A549 (cell line): ENCODE data around the gene CCDC83. TPM values are rescaled to one million over a fixed set of nuclear protein-coding genes. Genes with fewer than 3 reads are reported as not detected.
"Not testable (repeated sequence)": the region's sequence is repeated elsewhere in the genome, so short reads cannot be mapped to it uniquely, and the experiment has no call there.

Experiments used
- ATAC-seq, 2 experiments: fragments of 200-7000 bp in 1 of 2; fragments of >200 bp in 1 of 2; cut with Nextera tagmentation in 1 of 2; cut with Tn5 transposase in 1 of 2; 3 replicates each; pipeline versions ENCODE4 v1.8.0 to v1.9.1; 2018 to 2020; ENCODE audit warnings: mild to moderate bottlenecking in 1 of 2, moderate library complexity in 1 of 2
- CTCF ChIA-PET: fragments of 300-600 bp; sonication (Branson Sonifier 250); formaldehyde crosslinking; extraction: SDS; loops from one replicate; lab custom pipeline; 2021; ENCODE audit warnings: antibody characterized with exemption, inconsistent platforms; lab: Yijun Ruan, JAX
- POLR2A ChIA-PET: fragments of 350-600 bp; formaldehyde crosslinking; extraction: SDS; loops from one replicate; lab custom pipeline; 2021; ENCODE audit warnings: antibody characterized with exemption, inconsistent platforms; lab: Yijun Ruan, JAX
- DNase-seq, 2 experiments: peaks; one replicate each; pipeline versions ENCODE4 v3.0.0 to v3.0.0-alpha.2; 2011 to 2016; ENCODE audit warnings: low read depth in 1 of 2, low spot score in 1 of 2
- FAIRE-seq: peaks from 2 replicates; lab custom pipeline; 2011; peaks lifted over from hg19 to GRCh38; lab: Jason Lieb, UNC
- H3K27ac ChIP-seq, 2 experiments: fragments of >200 bp; sonication (Bioruptor Twin); formaldehyde crosslinking; 3 replicates each; pipeline ENCODE4 v1.5.1; 2016 to 2017
- H3K4me1 ChIP-seq: fragments of >200 bp; sonication (Bioruptor Twin); formaldehyde crosslinking; 3 replicates; pipeline ENCODE4 v1.6.1; 2016
- H3K4me2 ChIP-seq: fragments of >200 bp; sonication (Bioruptor Twin); formaldehyde crosslinking; 3 replicates; pipeline ENCODE4 v1.6.1; 2016
- H3K4me3 ChIP-seq: fragments of >200 bp; sonication (Bioruptor Twin); formaldehyde crosslinking; 3 replicates; pipeline ENCODE4 v1.5.1; 2016
- H3K9me3 ChIP-seq: fragments of >200 bp; sonication (Bioruptor Twin); formaldehyde crosslinking; 3 replicates; pipeline ENCODE4 v1.6.1; 2016
- ATOH8 ChIP-seq: fragments of 250-450 bp; sonication (Bioruptor Pico); IDR thresholded peaks from 2 replicates; pipeline ENCODE4 v1.5.0; 2020; ENCODE audit warnings: low read depth, mild to moderate bottlenecking, moderate library complexity
- BHLHE40 ChIP-seq: IDR thresholded peaks from 2 replicates; pipeline ENCODE4 v1.6.1; 2012; ENCODE audit warnings: low read depth, low read length, inconsistent platforms
- CBX8 ChIP-seq: fragments of 200-600 bp; sonication (generic); IDR thresholded peaks from 2 replicates; pipeline ENCODE4 v1.6.1; 2016
- CEBPB ChIP-seq, 2 experiments: fragments of >200 bp in 1 of 2; sonication (Bioruptor Twin) in 1 of 2; formaldehyde crosslinking in 1 of 2; IDR thresholded peaks; 2 replicates each; pipeline ENCODE4 v1.6.1; 2012 to 2016
- CHD2 ChIP-seq: fragments of 150-350 bp; IDR thresholded peaks from 2 replicates; pipeline ENCODE4 v1.6.1; 2014; ENCODE audit warnings: low read length; ENCODE audit not compliant: partially characterized antibody
- CHD4 ChIP-seq: fragments of 200-600 bp; sonication (generic); IDR thresholded peaks from 2 replicates; pipeline ENCODE4 v1.6.1; 2016; ENCODE audit warnings: antibody characterized with exemption, mild to moderate bottlenecking, borderline replicate concordance
- ESRRA ChIP-seq: fragments of 150-350 bp; IDR thresholded peaks from 2 replicates; pipeline ENCODE4 v1.6.1; 2014; ENCODE audit warnings: mild to moderate bottlenecking, low read length, borderline replicate concordance
- HDAC2 ChIP-seq: fragments of 200-600 bp; sonication (generic); IDR thresholded peaks from 2 replicates; pipeline ENCODE4 v1.6.1; 2016
- HES2 ChIP-seq: fragments of >200 bp; sonication (Bioruptor Twin); formaldehyde crosslinking; IDR thresholded peaks from 2 replicates; pipeline ENCODE4 v1.6.1; 2016
- HMGXB4 ChIP-seq: fragments of 250-450 bp; sonication (Bioruptor Pico); IDR thresholded peaks from 2 replicates; pipeline ENCODE4 v1.5.0; 2021; ENCODE audit warnings: mild to moderate bottlenecking, moderate library complexity, borderline replicate concordance
- HOXA7 ChIP-seq: fragments of 250-450 bp; sonication (Bioruptor Pico); IDR thresholded peaks from 2 replicates; pipeline ENCODE4 v1.5.0; 2020; ENCODE audit warnings: mild to moderate bottlenecking, moderate library complexity
- JUN ChIP-seq, 2 experiments: fragments of >200 bp; sonication (Bioruptor Twin); formaldehyde crosslinking; IDR thresholded peaks; 2 replicates in 1 of 2; 3 replicates in 1 of 2; pipeline ENCODE4 v1.6.1; 2016 to 2017
- KDM5A ChIP-seq: fragments of 200-600 bp; sonication (generic); IDR thresholded peaks from 2 replicates; pipeline ENCODE4 v1.6.1; 2016; ENCODE audit warnings: antibody characterized with exemption, mild to moderate bottlenecking
- MYC ChIP-seq: IDR thresholded peaks from 2 replicates; pipeline ENCODE4 v1.6.1; 2012; ENCODE audit warnings: mild to moderate bottlenecking, inconsistent platforms, low read length, improper control_type of control experiment, borderline replicate concordance
- NR3C1 ChIP-seq: fragments of >200 bp; sonication (Bioruptor Twin); formaldehyde crosslinking; IDR thresholded peaks from 3 replicates; pipeline ENCODE4 v1.6.1; 2017
- PBX3 ChIP-seq: IDR thresholded peaks from 2 replicates; pipeline ENCODE4 v1.6.1; 2012
- POLR2AphosphoS2 ChIP-seq: conservative IDR thresholded peaks from 2 replicates; pipeline ENCODE4 v1.6.1; 2012; ENCODE audit warnings: low read length, improper control_type of control experiment, inconsistent platforms
- REST ChIP-seq: fragments of 200-600 bp; sonication (generic); IDR thresholded peaks from 2 replicates; pipeline ENCODE4 v1.6.1; 2016; ENCODE audit warnings: antibody characterized with exemption, mild to moderate bottlenecking, moderate library complexity
- RNF2 ChIP-seq: fragments of 200-600 bp; sonication (generic); IDR thresholded peaks from 2 replicates; pipeline ENCODE4 v1.6.1; 2016; ENCODE audit warnings: low read depth, mild to moderate bottlenecking, antibody characterized with exemption, moderate library complexity, borderline replicate concordance
- SREBF2 ChIP-seq: fragments of 450-650 bp; IDR thresholded peaks from 2 replicates; pipeline ENCODE4 v1.6.1; 2014; ENCODE audit warnings: mild to moderate bottlenecking, moderate library complexity
- ZC3H11A ChIP-seq: fragments of 450-650 bp; IDR thresholded peaks from 2 replicates; pipeline ENCODE4 v1.6.1; 2014; ENCODE audit warnings: antibody characterized with exemption, mild to moderate bottlenecking
- ZNF302 ChIP-seq: fragments of 250-450 bp; sonication (Bioruptor Pico); IDR thresholded peaks from 2 replicates; pipeline ENCODE4 v1.9.0; 2021; ENCODE audit warnings: inconsistent platforms, mild to moderate bottlenecking, moderate library complexity
- WGBS: methylation state at CpG from one replicate; pipeline ENCODE4 v1.1.6; 2017; ENCODE audit errors: missing lambda C conversion rate; 5-methylcytosine and 5-hydroxymethylcytosine counted together
- polyA plus RNA-seq, 4 experiments: library from polyadenylated mRNA; depleted of rRNA in 3 of 4; stranded (reverse); fragments of >200 nt; fragmentation: RNase III in 1 of 4; extraction: RNeasy Plus Mini Kit Qiagen cat#74134 plus additional on column Dnase treatment in 1 of 4; gene quantifications; 2 replicates in 3 of 4; 3 replicates in 1 of 4; pipeline ENCODE4 v1.2.3, GENCODE V29; 2011 to 2017

Gene CCDC83
- polyA plus RNA-seq, 2 of the 4 experiments (the other 2 are of a cell fraction) = not detected

- Histone ChIP-seq H3K4me1 (no peaks in the 10 kb centered on the region), H3K9me3 (no peaks in the 10 kb centered on the region; the same call in 2 of the 3 replicates), H3K27ac (no peak overlapping the region)
- CTCF ChIA-PET = no interaction called here
- POLR2A ChIA-PET = no interaction called here
- ATAC-seq (no peak), FAIRE-seq (no peak)
- TF ChIP-seq ESRRA (no peak), ZNF302 (CRISPR knock-in tag) (no peak), SREBF2 (no peak), RNF2 (no peak), JUN (IDR thresholded peaks at IDR 0.05) (no peak), NR3C1 (no peak), MYC (no peak), HDAC2 (no peak), PBX3 (no peak), ZC3H11A (no peak), HES2 (no peak), CHD4 (no peak), HOXA7 (no peak)
- TF ChIP-seq, all 56 proteins: peak for 0
- no peak for DNase-seq
- 55% methylated on average over 1 of the region's 1 CpG for WGBS
- Histone ChIP-seq H3K4me2 (no peak overlapping the region), H3K4me3 (no peak overlapping the region)
Measured at GRCh38 chr11:85923455-85923854, 68.3 kb downstream of the CCDC83 start.

GRCh38 chr11:85926653-85927214, 71.6 kb downstream of the CCDC83 start:
- WGBS = 14% methylated on average over 2 of the region's 2 CpGs
- DNase-seq, H3K27ac ChIP-seq, POLR2A ChIA-PET, H3K9me3 ChIP-seq, H3K4me3 ChIP-seq, H3K4me1 ChIP-seq, H3K4me2 ChIP-seq, ATAC-seq, FAIRE-seq: not testable (repeated sequence)
- CTCF ChIA-PET = interaction anchor here (0.6 to 1.7 kb wide), 2 partner anchors 72 to 389 kb away, joined by 3 to 4 read pairs; partner anchors contain the start of gene CCDC83

- Histone ChIP-seq H3K4me1 (no peaks in the 10 kb centered on the region), H3K4me3 (no peak overlapping the region), H3K27ac (no peak overlapping the region), H3K4me2 (no peak overlapping the region), H3K9me3 (peaks cover 5% of the 10 kb centered on the region; the same call in 2 of the 3 replicates)
- ChIA-PET CTCF (no interaction called here), POLR2A (no interaction called here)
- ATAC-seq = no peak
- TF ChIP-seq CHD4 = no peak
- TF ChIP-seq CEBPB (IDR thresholded peaks at IDR 0.05) = no peak
- DNase-seq = no peak
- no peak for FAIRE-seq
- WGBS = 47% methylated on average over 11 of the region's 11 CpGs
Measured at GRCh38 chr11:85930879-85931366, 75.7 kb downstream of the CCDC83 start.

GRCh38 chr11:85934596-85935169, 79.5 kb downstream of the CCDC83 start:
- POLR2A ChIA-PET = no interaction called here
- FAIRE-seq (no peak), ATAC-seq (no peak)
- TF ChIP-seq HMGXB4 (CRISPR knock-in tag) (no peak), CBX8 (no peak), REST (no peak), ATOH8 (CRISPR knock-in tag) (no peak), CHD2 (no peak), KDM5A (no peak), BHLHE40 (no peak), HOXA7 (no peak), POLR2AphosphoS2 (no peak)

More at GRCh38 chr11:85934596-85935169, 79.5 kb downstream of the CCDC83 start:
- Histone ChIP-seq H3K4me1 (no peaks in the 10 kb centered on the region), H3K9me3 (0 out of 3 replicates have a peak, but pooled peaks cover 3% of the 10 kb centered on the region), H3K27ac (no peak overlapping the region), H3K4me3 (no peak overlapping the region), H3K4me2 (no peak overlapping the region)
- WGBS = 91% methylated on average over 42 of the region's 47 CpGs
- no peak for DNase-seq
- CTCF ChIA-PET = interaction anchor here (0.7 to 1.5 kb wide), 3 partner anchors 26 to 357 kb away, joined by 3 to 5 read pairs (median 5); no protein-coding TSS in a partner anchor
